ENCODE measurements around the gene MAPK1. TPM values are rescaled to one million over a fixed set of nuclear protein-coding genes. Genes with fewer than 3 reads are reported as not detected.

The MAPK1 gene
- total and polyA plus RNA-seq, 9 of the 15 experiments (the other 6 are each of a cell fraction or from before 2014, with no cell fraction given): 46.3 to 575 (median 283) TPM

DNA sequence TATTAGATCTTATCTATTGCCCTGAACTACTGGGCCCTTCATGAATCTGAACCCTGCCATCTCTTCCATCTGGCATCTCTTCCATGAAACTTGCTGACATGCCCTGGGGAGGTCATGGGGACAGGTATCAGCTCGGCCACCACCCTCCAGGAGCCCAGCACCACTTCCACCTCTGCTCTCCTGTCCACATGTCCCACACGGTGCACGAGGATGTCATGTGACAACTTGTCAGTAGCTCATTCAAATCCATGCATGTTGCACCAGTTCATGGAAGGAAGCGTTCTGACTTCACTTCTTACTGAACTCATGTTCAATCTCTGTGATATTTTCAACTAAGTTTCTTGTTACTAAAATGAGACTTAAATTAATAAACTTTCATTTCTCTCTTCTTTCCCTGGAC lies 148.4 kb downstream of the MAPK1 start (continued):
- TF ChIP-seq E2F3 (CRISPR knock-in tag; IDR thresholded peaks at IDR 0.05) (no peak), MAFG (tag; conservative IDR thresholded peaks at IDR 0.05) (no peak), LCOR (CRISPR knock-in tag; IDR thresholded peaks at IDR 0.05) (no peak), SMARCB1 (IDR thresholded peaks at IDR 0.05; ENCODE audit: insufficient read length, low read depth) (no peak), ZNF76 (CRISPR knock-in tag; IDR thresholded peaks at IDR 0.05; ENCODE audit: borderline replicate concordance) (no peak), MEF2D (tag; conservative IDR thresholded peaks at IDR 0.05; ENCODE audit: low read depth) (no peak), SIRT6 (IDR thresholded peaks at IDR 0.05; ENCODE audit: low read depth, low read length) (no peak), ZNF75A (CRISPR knock-in tag; IDR thresholded peaks at IDR 0.05) (no peak), HLTF (IDR thresholded peaks at IDR 0.05) (no peak), SUPT5H (IDR thresholded peaks at IDR 0.05) (no peak), RHOXF2B (CRISPR knock-in tag; conservative IDR thresholded peaks at IDR 0.05) (peak; percentile 80; the same call in 1 of the 2 replicates)
- TF ChIP-seq, protein P1, sequence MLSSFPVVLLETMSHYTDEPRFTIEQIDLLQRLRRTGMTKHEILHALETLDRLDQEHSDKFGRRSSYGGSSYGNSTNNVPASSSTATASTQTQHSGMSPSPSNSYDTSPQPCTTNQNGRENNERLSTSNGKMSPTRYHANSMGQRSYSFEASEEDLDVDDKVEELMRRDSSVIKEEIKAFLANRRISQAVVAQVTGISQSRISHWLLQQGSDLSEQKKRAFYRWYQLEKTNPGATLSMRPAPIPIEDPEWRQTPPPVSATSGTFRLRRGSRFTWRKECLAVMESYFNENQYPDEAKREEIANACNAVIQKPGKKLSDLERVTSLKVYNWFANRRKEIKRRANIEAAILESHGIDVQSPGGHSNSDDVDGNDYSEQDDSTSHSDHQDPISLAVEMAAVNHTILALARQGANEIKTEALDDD (IDR thresholded peaks at IDR 0.05): no peak
- TF ChIP-seq, protein P2, sequence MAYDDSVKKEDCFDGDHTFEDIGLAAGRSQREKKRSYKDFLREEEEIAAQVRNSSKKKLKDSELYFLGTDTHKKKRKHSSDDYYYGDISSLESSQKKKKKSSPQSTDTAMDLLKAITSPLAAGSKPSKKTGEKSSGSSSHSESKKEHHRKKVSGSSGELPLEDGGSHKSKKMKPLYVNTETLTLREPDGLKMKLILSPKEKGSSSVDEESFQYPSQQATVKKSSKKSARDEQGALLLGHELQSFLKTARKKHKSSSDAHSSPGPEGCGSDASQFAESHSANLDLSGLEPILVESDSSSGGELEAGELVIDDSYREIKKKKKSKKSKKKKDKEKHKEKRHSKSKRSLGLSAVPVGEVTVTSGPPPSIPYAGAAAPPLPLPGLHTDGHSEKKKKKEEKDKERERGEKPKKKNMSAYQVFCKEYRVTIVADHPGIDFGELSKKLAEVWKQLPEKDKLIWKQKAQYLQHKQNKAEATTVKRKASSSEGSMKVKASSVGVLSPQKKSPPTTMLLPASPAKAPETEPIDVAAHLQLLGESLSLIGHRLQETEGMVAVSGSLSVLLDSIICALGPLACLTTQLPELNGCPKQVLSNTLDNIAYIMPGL (CRISPR knock-in tag; IDR thresholded peaks at IDR 0.05): 0 out of 2 replicates have a peak, but pooled peaks have one; percentile 34
- TF ChIP-seq, protein P3, sequence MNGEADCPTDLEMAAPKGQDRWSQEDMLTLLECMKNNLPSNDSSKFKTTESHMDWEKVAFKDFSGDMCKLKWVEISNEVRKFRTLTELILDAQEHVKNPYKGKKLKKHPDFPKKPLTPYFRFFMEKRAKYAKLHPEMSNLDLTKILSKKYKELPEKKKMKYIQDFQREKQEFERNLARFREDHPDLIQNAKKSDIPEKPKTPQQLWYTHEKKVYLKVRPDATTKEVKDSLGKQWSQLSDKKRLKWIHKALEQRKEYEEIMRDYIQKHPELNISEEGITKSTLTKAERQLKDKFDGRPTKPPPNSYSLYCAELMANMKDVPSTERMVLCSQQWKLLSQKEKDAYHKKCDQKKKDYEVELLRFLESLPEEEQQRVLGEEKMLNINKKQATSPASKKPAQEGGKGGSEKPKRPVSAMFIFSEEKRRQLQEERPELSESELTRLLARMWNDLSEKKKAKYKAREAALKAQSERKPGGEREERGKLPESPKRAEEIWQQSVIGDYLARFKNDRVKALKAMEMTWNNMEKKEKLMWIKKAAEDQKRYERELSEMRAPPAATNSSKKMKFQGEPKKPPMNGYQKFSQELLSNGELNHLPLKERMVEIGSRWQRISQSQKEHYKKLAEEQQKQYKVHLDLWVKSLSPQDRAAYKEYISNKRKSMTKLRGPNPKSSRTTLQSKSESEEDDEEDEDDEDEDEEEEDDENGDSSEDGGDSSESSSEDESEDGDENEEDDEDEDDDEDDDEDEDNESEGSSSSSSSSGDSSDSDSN (IDR thresholded peaks at IDR 0.05; ENCODE audit: borderline replicate concordance in 1 of 2, low read depth in 2 of 2, low read length in 2 of 2): peak in 1 of 2 experiments; percentile 49; a peak in 1 of 4 replicates
- TF ChIP-seq, protein P4, sequence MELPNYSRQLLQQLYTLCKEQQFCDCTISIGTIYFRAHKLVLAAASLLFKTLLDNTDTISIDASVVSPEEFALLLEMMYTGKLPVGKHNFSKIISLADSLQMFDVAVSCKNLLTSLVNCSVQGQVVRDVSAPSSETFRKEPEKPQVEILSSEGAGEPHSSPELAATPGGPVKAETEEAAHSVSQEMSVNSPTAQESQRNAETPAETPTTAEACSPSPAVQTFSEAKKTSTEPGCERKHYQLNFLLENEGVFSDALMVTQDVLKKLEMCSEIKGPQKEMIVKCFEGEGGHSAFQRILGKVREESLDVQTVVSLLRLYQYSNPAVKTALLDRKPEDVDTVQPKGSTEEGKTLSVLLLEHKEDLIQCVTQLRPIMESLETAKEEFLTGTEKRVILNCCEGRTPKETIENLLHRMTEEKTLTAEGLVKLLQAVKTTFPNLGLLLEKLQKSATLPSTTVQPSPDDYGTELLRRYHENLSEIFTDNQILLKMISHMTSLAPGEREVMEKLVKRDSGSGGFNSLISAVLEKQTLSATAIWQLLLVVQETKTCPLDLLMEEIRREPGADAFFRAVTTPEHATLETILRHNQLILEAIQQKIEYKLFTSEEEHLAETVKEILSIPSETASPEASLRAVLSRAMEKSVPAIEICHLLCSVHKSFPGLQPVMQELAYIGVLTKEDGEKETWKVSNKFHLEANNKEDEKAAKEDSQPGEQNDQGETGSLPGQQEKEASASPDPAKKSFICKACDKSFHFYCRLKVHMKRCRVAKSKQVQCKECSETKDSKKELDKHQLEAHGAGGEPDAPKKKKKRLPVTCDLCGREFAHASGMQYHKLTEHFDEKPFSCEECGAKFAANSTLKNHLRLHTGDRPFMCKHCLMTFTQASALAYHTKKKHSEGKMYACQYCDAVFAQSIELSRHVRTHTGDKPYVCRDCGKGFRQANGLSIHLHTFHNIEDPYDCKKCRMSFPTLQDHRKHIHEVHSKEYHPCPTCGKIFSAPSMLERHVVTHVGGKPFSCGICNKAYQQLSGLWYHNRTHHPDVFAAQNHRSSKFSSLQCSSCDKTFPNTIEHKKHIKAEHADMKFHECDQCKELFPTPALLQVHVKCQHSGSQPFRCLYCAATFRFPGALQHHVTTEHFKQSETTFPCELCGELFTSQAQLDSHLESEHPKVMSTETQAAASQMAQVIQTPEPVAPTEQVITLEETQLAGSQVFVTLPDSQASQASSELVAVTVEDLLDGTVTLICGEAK (IDR thresholded peaks at IDR 0.05): no peak
- TF ChIP-seq, protein P4 (CRISPR knock-in tag; IDR thresholded peaks at IDR 0.05): no peak
